HG03139 (cell line): ENCODE results near the gene KCNMA1.

Source experiments
- ATAC-seq: cut with Tn5 transposase; IDR thresholded peaks from one replicate; pipeline ENCODE4 v1.9.1; 2021; ENCODE audit not compliant: unreplicated experiment

KCNMA1 gene

GRCh38 chr10:77458986-77459590 is 178.5 kb downstream of the KCNMA1 start:
- no peak for ATAC-seq

- no peak for ATAC-seq
Measured at GRCh38 chr10:77457721-77458120, 179.9 kb downstream of the KCNMA1 start.

DNA sequence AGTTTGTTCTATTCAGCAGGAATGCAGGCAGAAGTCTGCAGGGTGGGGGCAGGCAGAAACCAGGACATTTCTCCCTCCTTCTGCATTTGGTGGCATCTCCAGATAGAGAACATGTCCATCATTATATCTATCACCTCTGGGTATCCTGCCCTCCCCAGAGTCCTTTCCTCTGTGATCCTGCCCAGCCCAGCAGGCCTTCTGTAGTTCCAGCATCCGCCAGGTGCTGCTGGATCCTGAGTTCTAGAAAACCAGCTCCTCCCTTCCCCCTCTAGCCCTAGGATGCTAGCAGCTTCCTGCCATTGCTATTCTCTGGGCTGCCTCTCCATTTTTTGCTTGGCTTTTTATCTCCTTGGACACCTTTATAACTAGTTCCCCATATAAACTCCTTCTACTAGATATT is 180.3 kb downstream of the KCNMA1 start:
- ATAC-seq, result no peak

DNA sequence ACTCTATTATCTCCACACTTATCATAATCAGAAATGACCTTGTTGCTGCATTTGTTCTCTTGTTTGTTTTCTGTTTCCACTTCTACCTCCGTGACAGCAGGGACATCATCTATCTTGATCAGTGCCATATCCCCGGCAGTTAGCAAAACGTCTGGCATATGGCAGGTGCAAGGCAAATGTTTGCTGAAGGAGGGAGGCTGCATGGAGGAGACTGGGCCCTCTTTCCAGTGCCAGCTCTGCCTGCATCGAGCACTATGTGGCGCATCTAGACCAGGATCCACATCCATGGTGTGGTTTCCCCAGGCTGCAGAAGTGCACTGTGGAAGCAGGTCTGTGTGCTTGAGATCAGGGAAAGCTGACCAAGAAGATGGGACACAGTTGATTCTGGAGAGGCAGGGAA is 181.2 kb downstream of the KCNMA1 start:
- ATAC-seq, result no peak

- ATAC-seq, result no peak
Measured at GRCh38 chr10:77455561-77455960, 182.0 kb downstream of the KCNMA1 start.

DNA sequence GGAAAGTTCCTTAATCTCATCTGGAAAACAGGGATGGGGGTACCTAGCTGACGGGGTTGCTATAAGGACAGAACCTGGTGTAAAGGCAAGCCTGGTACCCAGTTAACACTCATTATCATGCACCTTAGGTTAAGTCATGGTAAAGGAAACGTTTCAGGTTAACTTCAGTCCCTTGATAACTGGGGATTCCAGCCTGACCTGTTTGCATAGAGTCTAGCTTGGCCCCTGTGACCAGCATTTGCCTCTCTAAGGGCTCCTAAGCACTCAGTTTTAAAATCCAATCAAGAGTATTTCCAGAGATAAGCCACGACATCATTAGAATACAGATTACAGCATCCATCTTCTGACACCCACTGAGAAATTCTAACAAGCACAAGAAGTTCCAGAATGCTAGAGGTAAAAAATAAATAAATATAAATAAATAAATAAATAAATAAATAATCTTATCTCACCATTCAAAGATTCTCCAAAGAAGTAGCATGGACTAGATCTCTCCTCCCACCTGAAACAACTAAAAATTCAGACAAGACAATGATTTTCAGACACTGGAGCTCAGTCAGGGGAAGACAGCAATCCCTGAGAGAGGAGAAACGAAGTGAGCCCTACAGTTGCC is 184.6 kb downstream of the KCNMA1 start:
- ATAC-seq, result no peak

DNA sequence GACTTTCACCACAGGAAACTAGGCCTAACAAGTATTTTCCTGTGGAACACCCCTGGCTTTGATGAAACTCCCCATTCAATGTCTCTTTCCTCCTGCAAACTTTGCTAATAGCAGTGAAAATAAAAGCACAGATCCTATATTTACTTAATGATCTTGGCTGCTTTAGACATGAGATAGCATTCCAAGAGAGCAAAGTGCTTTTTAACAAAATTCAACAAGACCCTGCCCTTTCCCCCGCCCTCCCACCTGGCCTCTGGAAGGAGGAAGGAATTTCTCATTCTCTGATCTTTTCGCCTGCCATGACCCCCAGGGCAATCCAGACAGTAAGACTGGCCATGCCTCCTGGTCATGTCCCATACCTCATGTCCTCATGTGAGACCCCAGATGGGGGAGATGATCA is 185.7 kb downstream of the KCNMA1 start:
- no peak for ATAC-seq

- ATAC-seq, result no peak
Measured at GRCh38 chr10:77448226-77448625, 189.4 kb downstream of the KCNMA1 start.

GRCh38 chr10:77446700-77447099 is 190.9 kb downstream of the KCNMA1 start:
- no peak for ATAC-seq

DNA sequence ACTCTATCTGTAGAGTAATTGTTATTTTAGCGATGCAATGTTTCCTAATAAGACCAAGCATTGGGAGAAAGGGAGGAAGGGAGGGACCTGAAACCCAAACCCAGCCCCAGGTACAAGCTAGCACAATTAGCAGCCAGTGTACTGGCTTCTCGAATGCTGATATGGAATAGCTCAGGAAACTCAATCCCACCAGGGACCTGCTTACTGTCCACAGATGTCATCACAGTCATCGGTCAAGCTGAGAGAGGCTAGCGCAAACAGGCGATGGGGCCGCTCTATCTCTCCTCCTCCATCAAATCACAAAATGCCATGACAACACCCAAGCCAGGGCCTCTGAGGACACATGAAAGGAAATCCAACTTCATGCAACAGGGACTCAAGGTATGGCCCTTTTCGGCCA is 192.1 kb downstream of the KCNMA1 start:
- ATAC-seq, result no peak

DNA sequence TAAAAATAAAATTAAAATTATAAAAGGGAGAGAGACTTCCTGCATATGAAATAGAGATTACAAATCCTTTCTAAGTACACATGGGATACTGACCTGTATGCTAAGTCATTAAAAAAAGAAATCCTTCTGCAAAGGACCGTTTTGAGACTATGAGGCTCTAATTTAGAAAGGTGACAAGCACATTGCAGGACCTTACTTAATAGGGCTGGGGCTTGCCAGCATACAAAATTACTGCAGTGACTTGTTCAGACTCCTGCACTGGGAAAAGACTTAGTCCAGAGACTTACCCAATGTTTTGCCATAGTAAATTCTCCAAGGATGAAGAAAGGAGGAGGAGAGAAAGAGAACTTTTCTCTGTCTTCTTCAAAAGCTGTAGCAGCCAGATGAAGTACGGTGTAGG is 193.6 kb downstream of the KCNMA1 start:
- ATAC-seq, result no peak

GRCh38 chr10:77442699-77443189 is 194.9 kb downstream of the KCNMA1 start:
- ATAC-seq, result no peak

- ATAC-seq, result no peak
Measured at GRCh38 chr10:77441353-77442166, 196.0 kb downstream of the KCNMA1 start.

DNA sequence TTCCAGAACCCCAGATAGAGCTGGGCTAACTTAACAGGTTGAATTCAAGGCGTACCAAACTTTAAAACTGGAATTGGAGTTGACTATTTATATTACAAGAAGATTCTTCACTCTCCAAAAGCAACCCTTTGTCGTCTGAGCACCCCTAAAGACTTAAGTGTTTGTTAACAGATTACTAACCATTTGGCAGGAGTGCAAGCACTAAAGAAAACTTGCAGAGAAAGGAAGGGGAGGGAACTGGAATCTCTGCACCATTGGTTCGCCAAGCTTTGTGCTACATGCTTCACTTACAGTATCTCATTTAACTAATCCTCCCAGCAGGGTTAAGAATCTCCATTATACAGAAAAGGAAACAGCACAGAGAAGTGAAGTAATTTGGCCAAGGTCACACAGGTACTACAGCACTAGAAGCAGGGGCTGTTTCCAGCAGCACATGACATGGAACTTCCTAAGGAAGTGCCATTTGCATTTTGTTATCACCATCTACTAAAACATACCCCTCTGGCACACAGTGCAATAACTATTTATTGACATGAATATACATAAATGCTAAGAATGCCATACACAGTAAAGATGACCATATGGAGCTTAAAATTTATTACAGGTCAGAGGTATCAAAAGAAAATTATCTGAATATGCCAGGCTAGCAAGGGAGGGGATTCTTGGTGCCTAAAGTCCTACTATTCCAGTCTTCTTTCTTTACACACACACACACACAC is 201.2 kb downstream of the KCNMA1 start:
- no peak for ATAC-seq

- ATAC-seq, result no peak
Measured at GRCh38 chr10:77433546-77433945, 204.1 kb downstream of the KCNMA1 start.

DNA sequence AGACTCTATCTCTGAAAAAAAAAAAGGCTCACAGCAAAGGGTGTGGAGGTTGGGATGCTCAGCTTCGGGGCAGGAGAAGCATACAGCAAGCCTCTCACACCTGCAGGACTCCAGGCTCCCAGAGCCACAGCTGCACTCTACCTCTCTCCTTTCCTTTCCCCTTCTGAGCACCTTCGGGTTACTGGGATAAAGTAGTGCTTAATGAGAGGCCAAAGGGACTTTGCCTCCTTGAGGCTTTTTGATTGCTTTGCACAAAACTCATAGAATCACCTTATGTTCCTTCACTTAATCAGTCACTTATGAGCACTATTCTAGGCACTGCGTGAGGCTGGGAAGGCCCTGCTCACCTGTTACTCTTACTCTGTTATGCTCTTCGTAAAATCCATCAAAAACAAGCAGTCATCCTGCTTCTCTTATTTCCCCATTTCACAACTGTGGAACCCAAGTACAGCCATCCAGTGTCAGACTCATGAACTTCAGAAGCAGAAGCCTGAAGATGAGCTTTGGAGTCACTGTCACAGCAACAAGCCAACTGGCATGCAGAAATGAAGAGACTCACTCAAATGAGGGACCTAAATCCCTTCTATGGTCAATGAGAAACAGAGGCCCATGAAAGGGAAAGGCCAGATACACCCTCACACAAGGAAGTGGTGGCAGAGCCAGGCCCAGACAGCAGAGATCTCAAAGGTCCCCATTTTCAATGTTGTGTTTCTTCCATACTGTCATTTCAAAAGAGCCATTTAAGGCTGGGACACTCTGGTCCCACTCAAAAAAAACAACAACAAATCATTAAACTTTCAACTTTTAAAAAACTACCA is 205.4 kb downstream of the KCNMA1 start:
- no peak for ATAC-seq

DNA sequence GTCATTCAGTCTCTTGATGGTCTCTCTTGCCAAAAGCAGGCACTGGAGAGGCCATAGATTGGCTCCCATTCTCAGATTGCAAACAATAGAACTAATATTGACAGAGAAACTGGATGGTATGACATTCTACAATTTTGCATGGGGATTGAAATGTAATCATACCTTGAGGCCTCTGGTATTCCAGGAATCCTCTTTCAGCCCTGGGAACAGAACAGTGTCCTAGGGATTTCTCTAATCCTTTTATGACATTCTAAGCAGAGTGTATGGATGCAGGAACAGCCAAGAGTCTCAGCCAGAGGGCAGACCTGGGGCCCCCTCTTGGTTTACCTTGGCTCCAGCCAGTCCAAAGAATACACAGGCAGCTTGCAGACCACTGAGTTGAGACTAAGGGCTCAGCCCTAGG is 206.4 kb downstream of the KCNMA1 start:
- no peak for ATAC-seq

DNA sequence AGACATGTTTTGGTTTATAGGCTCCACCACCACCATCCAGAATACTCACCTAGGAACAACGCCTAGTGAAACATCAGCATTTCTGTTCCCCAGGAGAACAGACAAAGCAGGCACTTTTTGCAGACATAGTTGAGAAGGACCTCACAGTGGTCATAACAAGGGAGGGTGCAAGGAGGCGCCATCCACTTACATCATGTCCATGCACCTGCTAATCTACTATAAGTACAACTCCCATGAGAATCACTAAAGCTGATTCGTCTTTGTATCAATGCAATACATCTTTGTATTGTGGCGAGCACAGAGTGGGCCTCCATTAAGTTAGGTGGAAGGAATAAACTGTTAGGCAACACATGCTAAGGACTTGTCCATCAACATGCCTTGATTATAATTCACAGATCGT is 207.1 kb downstream of the KCNMA1 start:
- ATAC-seq, result no peak

DNA sequence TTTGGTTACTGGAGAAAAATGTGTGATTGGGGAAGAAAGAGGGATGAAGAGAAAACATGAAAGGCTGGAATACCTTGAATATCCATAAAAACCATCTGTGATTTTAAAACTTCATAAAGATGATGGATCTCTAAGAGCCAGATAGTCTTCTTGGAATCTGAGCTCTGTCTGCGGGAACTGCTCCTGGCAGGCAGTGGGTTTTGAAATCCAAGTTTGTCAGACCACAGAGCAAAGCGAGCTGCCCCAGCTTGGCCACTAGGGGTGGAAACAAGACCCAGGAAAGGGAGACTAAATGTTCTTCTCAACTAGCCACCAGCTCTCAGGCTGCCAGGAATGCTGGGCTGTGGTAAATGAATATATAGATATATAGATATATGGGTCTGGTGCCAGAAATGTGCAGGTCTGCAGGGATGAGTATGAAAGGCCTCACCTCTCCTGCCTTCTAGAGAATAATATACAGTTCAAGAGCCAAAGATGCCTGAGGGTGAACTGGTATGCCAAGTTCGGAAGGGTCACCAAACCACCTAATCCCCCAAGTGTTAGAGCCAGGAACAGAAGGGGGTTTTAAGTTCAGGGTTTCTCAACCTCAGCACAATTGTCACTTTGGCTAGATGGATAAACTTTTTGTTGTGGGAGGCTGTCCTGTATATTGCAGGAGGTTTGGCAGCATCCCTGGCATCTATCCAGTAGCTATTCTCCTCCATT is 208.8 kb downstream of the KCNMA1 start:
- ATAC-seq, result no peak

GRCh38 chr10:77424257-77424656 is 213.4 kb downstream of the KCNMA1 start:
- no peak for ATAC-seq
